Measurements from ENCODE around the gene ASB11.
"Not testable (repeated sequence)": the region's sequence is repeated elsewhere in the genome, so short reads cannot be mapped to it uniquely, and the experiment has no call there.

Gene ASB11

GRCh38 chrX:15293451-15293850 is 22.0 kb downstream of the ASB11 start:
- TF ChIP-seq, protein P1, sequence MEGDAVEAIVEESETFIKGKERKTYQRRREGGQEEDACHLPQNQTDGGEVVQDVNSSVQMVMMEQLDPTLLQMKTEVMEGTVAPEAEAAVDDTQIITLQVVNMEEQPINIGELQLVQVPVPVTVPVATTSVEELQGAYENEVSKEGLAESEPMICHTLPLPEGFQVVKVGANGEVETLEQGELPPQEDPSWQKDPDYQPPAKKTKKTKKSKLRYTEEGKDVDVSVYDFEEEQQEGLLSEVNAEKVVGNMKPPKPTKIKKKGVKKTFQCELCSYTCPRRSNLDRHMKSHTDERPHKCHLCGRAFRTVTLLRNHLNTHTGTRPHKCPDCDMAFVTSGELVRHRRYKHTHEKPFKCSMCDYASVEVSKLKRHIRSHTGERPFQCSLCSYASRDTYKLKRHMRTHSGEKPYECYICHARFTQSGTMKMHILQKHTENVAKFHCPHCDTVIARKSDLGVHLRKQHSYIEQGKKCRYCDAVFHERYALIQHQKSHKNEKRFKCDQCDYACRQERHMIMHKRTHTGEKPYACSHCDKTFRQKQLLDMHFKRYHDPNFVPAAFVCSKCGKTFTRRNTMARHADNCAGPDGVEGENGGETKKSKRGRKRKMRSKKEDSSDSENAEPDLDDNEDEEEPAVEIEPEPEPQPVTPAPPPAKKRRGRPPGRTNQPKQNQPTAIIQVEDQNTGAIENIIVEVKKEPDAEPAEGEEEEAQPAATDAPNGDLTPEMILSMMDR (conservative IDR thresholded peaks at IDR 0.05; ENCODE audit: low read length), result no peak
- no peak overlapping the region for H3K4me3 ChIP-seq (ENCODE audit: low read length)
- DNase-seq (ENCODE audit: low read depth), result no peak

- no peak overlapping the region for H3K4me3 ChIP-seq (ENCODE audit: low read length)
- DNase-seq (ENCODE audit: low read depth), result peak; percentile 10
- TF ChIP-seq, protein P1 (conservative IDR thresholded peaks at IDR 0.05; ENCODE audit: low read length), result no peak
These were observed 22.6 kb downstream of the ASB11 start for GRCh38 chrX:15292861-15293260.

- no peak for DNase-seq (ENCODE audit: low read depth)
- no peak overlapping the region for H3K4me3 ChIP-seq (ENCODE audit: low read length)
- TF ChIP-seq, protein P1 (conservative IDR thresholded peaks at IDR 0.05; ENCODE audit: low read length), result no peak
These were observed 37.8 kb downstream of the ASB11 start for GRCh38 chrX:15277604-15278003.

DNA sequence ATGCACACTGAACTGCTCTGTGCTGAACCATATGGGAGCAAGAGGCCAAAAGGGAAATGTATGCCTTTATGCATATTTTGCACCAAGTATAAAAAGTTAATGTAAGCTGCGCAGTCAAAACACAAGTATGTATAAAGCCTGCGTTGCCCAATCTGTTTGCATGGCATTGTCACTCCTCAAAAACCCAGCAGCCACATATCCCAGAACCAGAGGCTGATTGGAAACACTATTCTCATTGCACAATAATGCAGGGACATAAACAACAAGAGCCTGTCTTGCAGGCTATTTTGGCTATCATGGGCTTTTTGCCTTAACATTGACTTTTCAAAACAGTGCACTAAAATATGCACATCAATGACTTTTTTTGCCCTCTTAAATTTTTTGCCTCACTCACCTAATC is 40.5 kb downstream of the ASB11 start:
- no peak for DNase-seq (ENCODE audit: low read depth)
- TF ChIP-seq, protein P1 (conservative IDR thresholded peaks at IDR 0.05; ENCODE audit: low read length), result no peak
- no peak overlapping the region for H3K4me3 ChIP-seq (ENCODE audit: low read length)

DNA sequence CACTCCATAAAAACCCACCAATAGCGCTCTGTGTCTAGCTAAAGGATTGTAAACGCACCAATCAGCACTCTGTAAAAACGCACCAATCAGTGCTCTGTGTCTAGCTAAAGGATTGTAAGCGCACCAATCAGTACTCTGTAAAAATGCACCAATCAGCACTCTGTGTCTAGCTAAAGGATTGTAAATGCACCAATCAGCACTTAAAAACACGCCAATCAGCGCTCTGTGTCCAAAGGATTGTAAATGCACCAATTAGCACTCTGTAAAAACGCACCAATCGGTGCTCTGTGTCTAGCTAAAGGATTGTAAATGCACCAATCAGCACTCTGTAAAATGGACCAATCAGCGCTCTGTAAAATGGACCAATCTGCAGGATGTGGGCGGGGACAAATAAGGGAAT is 42.2 kb downstream of the ASB11 start:
- H3K4me3 ChIP-seq (ENCODE audit: low read length); DNase-seq (ENCODE audit: low read depth): not testable (repeated sequence)

GRCh38 chrX:15271757-15272156 is 43.7 kb downstream of the ASB11 start:
- no peak overlapping the region for H3K4me3 ChIP-seq (ENCODE audit: low read length)
- no peak for DNase-seq (ENCODE audit: low read depth)
- TF ChIP-seq, protein P1 (conservative IDR thresholded peaks at IDR 0.05; ENCODE audit: low read length), result no peak

- H3K4me3 ChIP-seq (ENCODE audit: low read length), result no peak within 1 kb of the TSS
- TF ChIP-seq, protein P1 (conservative IDR thresholded peaks at IDR 0.05; ENCODE audit: low read length), result no peak
- DNase-seq (ENCODE audit: low read depth), result peak; percentile 35
These were observed 45.6 kb downstream of the ASB11 start, which contains the start of gene ASB9 for GRCh38 chrX:15269618-15270521. Gene ASB9, minus strand, starts transcription at chrX:15270083. Its CDS starts 209 bp downstream, at chrX:15269874.
